Spleen (tissue), 11 donors: ENCODE results near the gene TNFRSF21. TPM values are rescaled to one million over a fixed set of nuclear protein-coding genes. Genes with fewer than 3 reads are reported as not detected.

Experiments
- DNase-seq: peaks from one replicate; pipeline ENCODE4 v3.0.0-alpha.2; 2020
- H3K27ac ChIP-seq, 8 donors: fragments of 200-600 bp; sonication (generic) in 7 of 8; 1 replicate in 4 of 8; 2 replicates in 4 of 8; pipeline versions ENCODE4 v1.5.0 to v1.8.0; 2016 to 2021; ENCODE audit warnings: inconsistent platforms in 4 of 8, mild to moderate bottlenecking in 4 of 8, moderate library complexity in 1 of 8
- H3K27me3 ChIP-seq, 7 donors: fragments of 200-600 bp; sonication (generic) in 6 of 7; replicated peaks in 1 of 7; 1 replicate in 4 of 7; 2 replicates in 3 of 7; pipeline versions ENCODE4 v1.5.0 to v1.8.0; 2016 to 2021; ENCODE audit warnings: inconsistent platforms in 3 of 7, mild to moderate bottlenecking in 1 of 7
- H3K36me3 ChIP-seq, 6 donors: fragments of 200-600 bp; sonication (generic) in 5 of 6; 1 replicate in 4 of 6; 2 replicates in 2 of 6; pipeline versions ENCODE4 v1.5.0 to v1.8.0; 2016 to 2021; ENCODE audit warnings: inconsistent platforms in 2 of 6
- H3K4me1 ChIP-seq, 6 donors: fragments of 200-600 bp; sonication (generic) in 5 of 6; 1 replicate in 3 of 6; 2 replicates in 3 of 6; pipeline versions ENCODE4 v1.5.0 to v1.8.0; 2016 to 2021; ENCODE audit warnings: inconsistent platforms in 3 of 6
- H3K4me3 ChIP-seq, 8 donors: fragments of 200-600 bp; sonication (generic) in 7 of 8; 1 replicate in 4 of 8; 2 replicates in 4 of 8; pipeline versions ENCODE4 v1.5.0 to v1.8.0; 2016 to 2021; ENCODE audit warnings: inconsistent platforms in 4 of 8, mild to moderate bottlenecking in 4 of 8, moderate library complexity in 2 of 8
- H3K9me3 ChIP-seq, 8 donors: fragments of 200-600 bp; sonication (generic) in 7 of 8; 1 replicate in 4 of 8; 2 replicates in 4 of 8; pipeline versions ENCODE4 v1.5.0 to v1.8.0; 2016 to 2021; ENCODE audit warnings: inconsistent platforms in 4 of 8
- CTCF ChIP-seq, 11 experiments: fragments of 200-600 bp in 7 of 11; fragments of 450-650 bp in 4 of 11; sonication (generic) in 4 of 11; IDR thresholded peaks in 8 of 11; conservative IDR thresholded peaks in 3 of 11; 1 replicate in 7 of 11; 2 replicates in 4 of 11; pipeline versions ENCODE4 v1.4.0 to v1.8.0; 2016 to 2021; ENCODE audit warnings: antibody characterized with exemption in 11 of 11, inconsistent platforms in 4 of 11, mild to moderate bottlenecking in 1 of 11
- POLR2A ChIP-seq, 3 donors: fragments of 450-650 bp; IDR thresholded peaks; one replicate each; pipeline ENCODE4 v1.5.1; 2017; ENCODE audit warnings: antibody characterized with exemption in 3 of 3, mild to moderate bottlenecking in 1 of 3
- POLR2AphosphoS5 ChIP-seq, 3 donors: sonication (generic); formaldehyde crosslinking; IDR thresholded peaks; one replicate each; pipeline ENCODE4 v1.5.1; 2017; ENCODE audit warnings: antibody characterized with exemption in 3 of 3
- WGBS, 5 donors: extraction: QIAGEN DNeasy Blood & Tissue Kit in 3 of 5; methylation state at CpG; one replicate each; pipeline versions ENCODE4 v1.1.5 to v1.1.7; 2013 to 2018; 5-methylcytosine and 5-hydroxymethylcytosine counted together
- intact Hi-C: fragments of 100-400 bp; cut with DNase I; formaldehyde crosslinking; loops from one replicate; pipeline ENCODE4 v1.15.0; 2023; ENCODE audit warnings: low total_unique reads
- polyA plus RNA-seq, 3 donors: library from polyadenylated mRNA; stranded (reverse); fragments of 200-250 nt; gene quantifications; one replicate each; pipeline ENCODE4 v1.2.1, GENCODE V29; 2013
- total RNA-seq, 7 donors: library from RNA; depleted of rRNA in 3 of 7; stranded (reverse); fragments of >200 nt in 3 of 7; fragmentation: NEBNext Ultra II Directional in 4 of 7; extraction: Animal tissue kit (Norgen Biotek cat#: 25700) in 4 of 7; gene quantifications; one replicate each; pipeline versions ENCODE4 v1.1.0 to v1.2.1, GENCODE V29; 2016 to 2021
- donor health status: healthy with polysubstance abuse.
- donor health status: DM: no; HTN: no; CAD: no; lungs with moderate emphysema.
- donor health status: DM: no; HTN: no; CAD: no.
- donor health status: Bipolar disorder and iron deficiency.
- donor health status: healthy.
- donor health status: DM: no; HTN: no; CAD: no.
- donor health status: DM: yes; HTN: yes; CAD: no.

Gene TNFRSF21
- total and polyA plus RNA-seq, 10 donors: 3.3 to 40.4 (median 23.0) TPM

DNA sequence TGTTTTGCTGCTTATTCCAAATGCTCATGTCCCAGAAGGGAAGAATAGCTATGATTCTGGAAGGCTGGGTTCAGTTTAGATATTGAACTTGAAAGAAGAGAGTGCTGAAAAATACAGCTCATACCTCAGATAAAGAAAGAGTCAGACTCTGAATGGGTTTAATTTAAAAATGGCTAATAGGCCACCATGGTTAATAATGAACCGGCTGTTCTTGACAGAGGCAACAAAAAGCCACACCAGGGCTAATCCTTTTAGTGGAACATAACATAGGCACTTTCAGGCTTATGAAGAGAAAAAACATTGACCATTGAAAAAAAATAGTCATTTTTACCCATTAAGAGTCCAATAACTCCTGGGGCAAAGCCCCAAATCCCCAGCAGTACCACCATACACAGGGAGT, 59.4 kb downstream of the TNFRSF21 start:
- 94 to 97% (median 96%) methylated on average over 1 of the region's 1 CpG for WGBS, 5 donors
- no peak for DNase-seq
- Histone ChIP-seq H3K27me3 (no peaks in the 10 kb centered on the region), H3K4me3 (no peak overlapping the region), H3K9me3 (no peaks in the 10 kb centered on the region), H3K36me3 (peaks cover 0 to 5% (median 0%) of the 10 kb centered on the region in 6 donors), H3K4me1 (peaks cover 9 to 33% (median 21%) of the 10 kb centered on the region in 6 donors), H3K27ac (no peak overlapping the region)
- TF ChIP-seq POLR2A (IDR thresholded peaks at IDR 0.05) (no peak), CTCF (IDR thresholded peaks at IDR 0.05 in 8 of 11, conservative IDR thresholded peaks at IDR 0.05 in 3 of 11) (no peak), POLR2AphosphoS5 (IDR thresholded peaks at IDR 0.05) (no peak)
- intact Hi-C loops: no loop called here

GRCh38 chr6:47248446-47248845, 61.3 kb downstream of the TNFRSF21 start:
- 66 to 88% (median 81%) methylated on average over 1 of the region's 1 CpG for WGBS, 5 donors
- TF ChIP-seq POLR2A (IDR thresholded peaks at IDR 0.05) (no peak), POLR2AphosphoS5 (IDR thresholded peaks at IDR 0.05) (no peak), CTCF (IDR thresholded peaks at IDR 0.05 in 8 of 11, conservative IDR thresholded peaks at IDR 0.05 in 3 of 11) (no peak)
- H3K4me3 ChIP-seq: no peak overlapping the region
- peaks cover 9 to 37% (median 21%) of the 10 kb centered on the region in 6 donors for H3K4me1 ChIP-seq
- no peaks in the 10 kb centered on the region for H3K9me3 ChIP-seq
- H3K36me3 ChIP-seq: peaks cover 0 to 5% (median 0%) of the 10 kb centered on the region in 6 donors
- no peaks in the 10 kb centered on the region for H3K27me3 ChIP-seq
- DNase-seq: no peak
- H3K27ac ChIP-seq: peak overlapping the region in 4 of 8 donors; percentile 53 to 61 (median 60)
- intact Hi-C loops: no loop called here

DNA sequence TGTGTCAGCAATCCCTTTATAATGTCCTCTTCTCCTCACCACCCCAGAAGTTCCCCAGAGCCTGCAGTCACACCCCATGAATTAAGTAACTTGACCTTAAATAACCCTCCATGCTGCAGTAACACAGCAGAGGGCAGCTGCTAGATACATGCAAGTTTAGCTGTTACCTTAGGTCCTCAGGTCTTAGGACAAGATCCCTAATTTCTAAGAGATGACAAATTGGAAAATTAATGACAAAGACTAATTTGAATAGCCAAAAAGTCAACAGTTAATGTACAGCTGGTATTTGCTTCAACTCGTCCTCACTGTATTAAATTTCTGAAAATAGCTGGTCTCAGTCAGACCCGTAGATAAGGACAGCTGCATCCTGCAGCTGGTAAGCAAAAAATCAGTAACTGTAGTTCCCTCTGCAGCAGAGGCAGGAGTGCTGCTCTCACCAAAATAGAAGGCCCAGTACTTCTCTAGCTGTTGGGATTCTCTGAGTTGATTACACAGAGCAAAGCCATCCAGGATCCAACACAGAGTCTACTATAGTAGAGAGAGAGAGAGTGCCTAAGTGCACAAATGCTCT, 62.4 kb downstream of the TNFRSF21 start:
- TF ChIP-seq POLR2AphosphoS5 (IDR thresholded peaks at IDR 0.05): no peak
- TF ChIP-seq CTCF (IDR thresholded peaks at IDR 0.05 in 8 of 11, conservative IDR thresholded peaks at IDR 0.05 in 3 of 11): no peak
- TF ChIP-seq POLR2A (IDR thresholded peaks at IDR 0.05): no peak

GRCh38 chr6:47246551-47246950, 63.2 kb downstream of the TNFRSF21 start:
- intact Hi-C loops: no loop called here
- WGBS, 5 donors: 38 to 56% (median 49%) methylated on average over 2 of the region's 2 CpGs
- peaks cover 9 to 53% (median 37%) of the 10 kb centered on the region in 6 donors for H3K4me1 ChIP-seq
- no peaks in the 10 kb centered on the region for H3K36me3 ChIP-seq
- no peak for DNase-seq
- no peak for TF ChIP-seq CTCF (IDR thresholded peaks at IDR 0.05 in 8 of 11, conservative IDR thresholded peaks at IDR 0.05 in 3 of 11)
- TF ChIP-seq POLR2AphosphoS5 (IDR thresholded peaks at IDR 0.05): no peak
- no peak for TF ChIP-seq POLR2A (IDR thresholded peaks at IDR 0.05)
- no peak overlapping the region for H3K4me3 ChIP-seq
- peak overlapping the region in 5 of 8 donors; percentile 22 to 61 (median 59) for H3K27ac ChIP-seq
- no peaks in the 10 kb centered on the region for H3K9me3 ChIP-seq
- H3K27me3 ChIP-seq: no peaks in the 10 kb centered on the region

More for the DNA sequence above, 62.4 kb downstream of the TNFRSF21 start:
- H3K4me3 ChIP-seq: no peak overlapping the region
- H3K4me1 ChIP-seq: peaks cover 9 to 45% (median 29%) of the 10 kb centered on the region in 6 donors
- DNase-seq: no peak
- H3K9me3 ChIP-seq: no peaks in the 10 kb centered on the region
- intact Hi-C loops: no loop called here
- H3K27ac ChIP-seq: peak overlapping the region in 5 of 8 donors; percentile 0 to 61 (median 59)
- WGBS, 5 donors: 11 to 28% (median 19%) methylated on average over 2 of the region's 2 CpGs
- H3K36me3 ChIP-seq: peaks cover 0 to under 1% (median 0%) of the 10 kb centered on the region in 6 donors
- H3K27me3 ChIP-seq: no peaks in the 10 kb centered on the region
